Left lung (tissue), 10 donors: ENCODE data around the gene AP2A1. TPM values are rescaled to one million over a fixed set of nuclear protein-coding genes. Genes with fewer than 3 reads are reported as not detected.
A peak's percentile ranks its signal among the peaks of the same experiment; 100 is the strongest.

ENCODE experiments used
- ATAC-seq: fragments of 200-7000 bp; cut with Tn5 transposase; one replicate; pipeline ENCODE4 v1.9.1; 2020; ENCODE audit warnings: moderate library complexity
- DNase-seq, 4 donors: peaks; one replicate each; pipeline ENCODE4 v3.0.0-alpha.2; 2013 to 2020
- H3K27ac ChIP-seq, 2 donors: fragments of 200-600 bp; sonication (generic) in 1 of 2; one replicate each; pipeline versions ENCODE4 v1.5.0 to v1.8.0; 2020 to 2021
- H3K27me3 ChIP-seq, 2 donors: fragments of 200-600 bp; sonication (generic) in 1 of 2; one replicate each; pipeline versions ENCODE4 v1.5.0 to v1.8.0; 2020 to 2021
- H3K36me3 ChIP-seq, 2 donors: fragments of 200-600 bp; sonication (generic) in 1 of 2; one replicate each; pipeline versions ENCODE4 v1.5.0 to v1.8.0; 2020 to 2021
- H3K4me1 ChIP-seq, 2 donors: fragments of 200-600 bp; one replicate each; pipeline ENCODE4 v1.8.0; 2021
- H3K4me3 ChIP-seq, 2 donors: fragments of 200-600 bp; sonication (generic) in 1 of 2; one replicate each; pipeline versions ENCODE4 v1.5.0 to v1.8.0; 2020 to 2021; ENCODE audit warnings: mild to moderate bottlenecking in 1 of 2
- H3K9me3 ChIP-seq, 2 donors: fragments of 200-600 bp; sonication (generic) in 1 of 2; one replicate each; pipeline versions ENCODE4 v1.5.0 to v1.8.0; 2020 to 2021
- CTCF ChIP-seq, 2 donors: fragments of 200-600 bp; sonication (generic) in 1 of 2; IDR thresholded peaks; one replicate each; pipeline versions ENCODE4 v1.5.0 to v1.8.0; 2021; ENCODE audit warnings: antibody characterized with exemption in 2 of 2
- intact Hi-C, 2 donors: fragments of 100-400 bp; cut with DNase I; formaldehyde crosslinking; loops; one replicate each; pipeline versions ENCODE4 v1.11.2 to v1.14.2; 2022
- polyA plus RNA-seq, 6 donors: library from polyadenylated mRNA; unstranded; fragments of 120-200 nt; gene quantifications; one replicate each; pipeline ENCODE4 v1.2.1, GENCODE V29; 2013; ENCODE audit not compliant: insufficient read length in 6 of 6
- total RNA-seq, 2 donors: library from RNA; stranded (reverse); fragmentation: NEBNext Ultra II Directional; extraction: Animal tissue kit (Norgen Biotek cat#: 25700); gene quantifications; one replicate each; pipeline ENCODE4 v1.2.1, GENCODE V29; 2021
- donor health status: DM: no; HTN: yes; CAD: no.
- donor health status: DM: no; HTN: no; CAD: no.

AP2A1 gene
- total and polyA plus RNA-seq, 8 donors, result 52.9 to 87.6 (median 66.4) TPM

- no peak for ATAC-seq
- Histone ChIP-seq H3K27ac (peak overlapping the region in 1 of 2 donors; percentile 36), H3K4me3 (no peak overlapping the region), H3K4me1 (peaks cover 0 to 21% of the 10 kb centered on the region in 2 donors), H3K9me3 (no peaks in the 10 kb centered on the region), H3K36me3 (peaks cover 0 to 41% of the 10 kb centered on the region in 2 donors), H3K27me3 (no peaks in the 10 kb centered on the region)
- no peak for TF ChIP-seq CTCF (IDR thresholded peaks at IDR 0.05)
- intact Hi-C loops, result no loop called here
- DNase-seq, result no peak
Measured at GRCh38 chr19:49780861-49781260, 14.1 kb downstream of the AP2A1 start.

- Histone ChIP-seq H3K27ac (peak overlapping the region in 1 of 2 donors; percentile 36), H3K4me3 (no peak overlapping the region), H3K27me3 (no peaks in the 10 kb centered on the region), H3K4me1 (peaks cover 0 to 21% of the 10 kb centered on the region in 2 donors), H3K36me3 (peaks cover 0 to 42% of the 10 kb centered on the region in 2 donors), H3K9me3 (no peaks in the 10 kb centered on the region)
- intact Hi-C loops, result no loop called here
- no peak for TF ChIP-seq CTCF (IDR thresholded peaks at IDR 0.05)
- ATAC-seq (no peak), DNase-seq (no peak)
Measured at GRCh38 chr19:49781394-49781793, 14.6 kb downstream of the AP2A1 start.

- Histone ChIP-seq H3K4me3 (no peak overlapping the region), H3K27me3 (no peaks in the 10 kb centered on the region), H3K4me1 (peaks cover 0 to 21% of the 10 kb centered on the region in 2 donors), H3K36me3 (peaks cover 0 to 52% of the 10 kb centered on the region in 2 donors), H3K9me3 (no peaks in the 10 kb centered on the region), H3K27ac (no peak overlapping the region)
- intact Hi-C loops, result no loop called here
- ATAC-seq (no peak), DNase-seq (no peak)
- no peak for TF ChIP-seq CTCF (IDR thresholded peaks at IDR 0.05)
Measured at GRCh38 chr19:49782515-49782914, 15.7 kb downstream of the AP2A1 start.

- TF ChIP-seq CTCF (IDR thresholded peaks at IDR 0.05), result no peak
- Histone ChIP-seq H3K36me3 (peaks cover 0 to 91% of the 10 kb centered on the region in 2 donors), H3K27ac (no peak overlapping the region), H3K4me1 (peaks cover 0 to 3% of the 10 kb centered on the region in 2 donors), H3K4me3 (no peak overlapping the region), H3K27me3 (no peaks in the 10 kb centered on the region), H3K9me3 (no peaks in the 10 kb centered on the region)
- ATAC-seq (peak; percentile 58), DNase-seq (no peak)
- intact Hi-C loops, result no loop called here
Measured at GRCh38 chr19:49786376-49786820, 19.6 kb downstream of the AP2A1 start.

GRCh38 chr19:49787746-49788145 lies 20.9 kb downstream of the AP2A1 start:
- no peak for TF ChIP-seq CTCF (IDR thresholded peaks at IDR 0.05)
- no peak overlapping the region for H3K27ac ChIP-seq
- no peak for DNase-seq
- no peak for ATAC-seq
- H3K4me3 ChIP-seq, result no peak overlapping the region
- intact Hi-C loops, result no loop called here
- H3K27me3 ChIP-seq, result no peaks in the 10 kb centered on the region
- H3K9me3 ChIP-seq, result no peaks in the 10 kb centered on the region
- peaks cover 0 to 97% of the 10 kb centered on the region in 2 donors for H3K36me3 ChIP-seq
- no peaks in the 10 kb centered on the region for H3K4me1 ChIP-seq
